HG03064 (cell line): Measurements from ENCODE around the gene ANKRD2.
"Not testable (repeated sequence)": the region's sequence is repeated elsewhere in the genome, so short reads cannot be mapped to it uniquely, and the experiment has no call there.

Experiments used
- ATAC-seq: cut with Tn5 transposase; IDR thresholded peaks from one replicate; pipeline ENCODE4 v1.9.1; 2021; ENCODE audit warnings: low read depth; ENCODE audit not compliant: unreplicated experiment

ANKRD2 gene

GRCh38 chr10:97572214-97572989 lies at the start of gene ANKRD2:
TSS of gene ANKRD2 (plus strand) at chr10:97572779. CDS start at chr10:97572789, 10 bp downstream.
- ATAC-seq, result no peak

GRCh38 chr10:97522937-97523336 lies 49.6 kb upstream of the ANKRD2 start:
- no peak for ATAC-seq

- no peak for ATAC-seq
Measured at GRCh38 chr10:97525086-97525485, 47.5 kb upstream of the ANKRD2 start.

- ATAC-seq, result no peak
Measured at GRCh38 chr10:97525683-97526110, 46.9 kb upstream of the ANKRD2 start.

GRCh38 chr10:97528876-97529275 lies 43.7 kb upstream of the ANKRD2 start:
- ATAC-seq, result not testable (repeated sequence)

- no peak for ATAC-seq
Measured at GRCh38 chr10:97529685-97530465, 42.7 kb upstream of the ANKRD2 start.

GRCh38 chr10:97531401-97531986 lies 41.1 kb upstream of the ANKRD2 start:
- ATAC-seq, result no peak

- no peak for ATAC-seq
Measured at GRCh38 chr10:97532935-97533671, 39.5 kb upstream of the ANKRD2 start.

GRCh38 chr10:97533888-97534287 lies 38.7 kb upstream of the ANKRD2 start:
- ATAC-seq, result no peak

- ATAC-seq, result no peak
Measured at GRCh38 chr10:97534746-97535367, 37.7 kb upstream of the ANKRD2 start.

- ATAC-seq, result no peak
Measured at GRCh38 chr10:97537186-97537869, 35.3 kb upstream of the ANKRD2 start.

- no peak for ATAC-seq
Measured at GRCh38 chr10:97538411-97538810, 34.2 kb upstream of the ANKRD2 start.

- no peak for ATAC-seq
Measured at GRCh38 chr10:97538839-97539238, 33.7 kb upstream of the ANKRD2 start.

- no peak for ATAC-seq
Measured at GRCh38 chr10:97539523-97540200, 32.9 kb upstream of the ANKRD2 start.

- no peak for ATAC-seq
Measured at GRCh38 chr10:97540669-97541500, 31.7 kb upstream of the ANKRD2 start.

- no peak for ATAC-seq
Measured at GRCh38 chr10:97542169-97543024, 30.2 kb upstream of the ANKRD2 start.

GRCh38 chr10:97543025-97543546 lies 29.5 kb upstream of the ANKRD2 start:
- no peak for ATAC-seq
